ENCODE results near the gene CFAP97.

DNA sequence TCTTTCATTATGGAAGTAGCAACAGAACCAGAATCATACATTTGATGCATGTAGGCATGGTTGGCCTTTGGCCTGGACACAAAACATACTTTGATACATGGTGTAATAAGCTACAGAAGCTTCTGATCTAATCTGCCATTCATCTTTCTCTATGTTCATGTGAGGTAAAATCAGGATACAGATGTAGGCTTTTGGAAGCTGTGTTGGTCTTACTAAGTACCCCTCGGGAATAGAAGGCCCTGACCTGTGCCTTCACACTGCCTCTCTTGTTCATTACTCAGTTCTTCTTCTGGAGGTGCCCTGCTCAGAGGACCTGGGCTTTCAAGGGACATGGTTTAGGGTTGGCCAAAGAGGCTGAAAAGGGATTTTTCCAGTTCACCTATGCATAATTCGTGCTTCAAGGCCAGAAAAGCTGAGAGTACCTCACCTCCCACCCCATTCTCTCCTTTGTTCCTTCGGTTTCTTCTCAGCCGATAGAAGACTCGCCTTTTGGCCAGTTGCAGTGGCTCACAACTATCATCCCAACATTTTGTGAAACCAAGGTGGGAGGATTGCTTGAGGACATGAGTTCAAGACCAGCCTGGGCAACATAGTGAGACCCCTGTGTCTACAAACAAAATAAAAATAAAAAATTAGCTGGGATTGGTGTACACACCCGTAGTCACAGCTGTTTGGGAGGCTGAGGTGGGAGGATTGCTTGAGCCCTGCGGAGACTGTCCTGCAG, 31.5 kb upstream of the CFAP97 start:
- TF ChIP-seq CTCF (conservative IDR thresholded peaks at IDR 0.05; ENCODE audit: low read depth, low read length) (no peak), EZH2 (IDR thresholded peaks at IDR 0.05; ENCODE audit: low read length, unreplicated experiment) (no peak), EZH2phosphoT487 (IDR thresholded peaks at IDR 0.05; ENCODE audit: borderline replicate concordance, low read length) (no peak)

Data from PC-3 (cell line).